BJ (cell line): Measurements from ENCODE around the gene EMILIN1. TPM values are rescaled to one million over a fixed set of nuclear protein-coding genes. Genes with fewer than 3 reads are reported as not detected.

Source experiments
- CTCF ChIA-PET: fragments of 350-600 bp; formaldehyde crosslinking; extraction: SDS; loops from one replicate; lab custom pipeline; 2021; ENCODE audit warnings: antibody characterized with exemption, inconsistent platforms; lab: Yijun Ruan, JAX
- POLR2A ChIA-PET: fragments of 300-600 bp; sonication (Branson Sonifier 250); formaldehyde crosslinking; extraction: SDS; loops from one replicate; lab custom pipeline; 2021; ENCODE audit warnings: antibody characterized with exemption; lab: Charles Lee
- DNase-seq: peaks from one replicate; pipeline ENCODE4 v3.0.0-alpha.2; 2011; ENCODE audit warnings: low read depth
- H3K27me3 ChIP-seq: 2 replicates; pipeline ENCODE4 v1.6.0; 2011; ENCODE audit warnings: low read length; ENCODE audit not compliant: control insufficient read depth, insufficient read depth
- H3K36me3 ChIP-seq: 2 replicates; pipeline ENCODE4 v1.5.1; 2011; ENCODE audit warnings: low read length; ENCODE audit not compliant: control insufficient read depth, insufficient read depth
- H3K4me3 ChIP-seq: 2 replicates; pipeline ENCODE4 v1.5.1; 2011; ENCODE audit warnings: low read depth, mild to moderate bottlenecking, control low read depth, low read length
- CTCF ChIP-seq: IDR thresholded peaks from 2 replicates; pipeline ENCODE4 v1.5.1; 2011; ENCODE audit warnings: low read depth, mild to moderate bottlenecking, control low read depth, inconsistent platforms, low read length, moderate library complexity; ENCODE audit not compliant: insufficient read depth
- polyA plus RNA-seq: library from polyadenylated mRNA; depleted of rRNA; stranded (reverse); fragments of >200 nt; gene quantifications from 2 replicates; pipeline ENCODE4 v1.2.3, GENCODE V29; 2011

Gene EMILIN1
- polyA plus RNA-seq, 1 experiment, result 81.3 TPM

DNA sequence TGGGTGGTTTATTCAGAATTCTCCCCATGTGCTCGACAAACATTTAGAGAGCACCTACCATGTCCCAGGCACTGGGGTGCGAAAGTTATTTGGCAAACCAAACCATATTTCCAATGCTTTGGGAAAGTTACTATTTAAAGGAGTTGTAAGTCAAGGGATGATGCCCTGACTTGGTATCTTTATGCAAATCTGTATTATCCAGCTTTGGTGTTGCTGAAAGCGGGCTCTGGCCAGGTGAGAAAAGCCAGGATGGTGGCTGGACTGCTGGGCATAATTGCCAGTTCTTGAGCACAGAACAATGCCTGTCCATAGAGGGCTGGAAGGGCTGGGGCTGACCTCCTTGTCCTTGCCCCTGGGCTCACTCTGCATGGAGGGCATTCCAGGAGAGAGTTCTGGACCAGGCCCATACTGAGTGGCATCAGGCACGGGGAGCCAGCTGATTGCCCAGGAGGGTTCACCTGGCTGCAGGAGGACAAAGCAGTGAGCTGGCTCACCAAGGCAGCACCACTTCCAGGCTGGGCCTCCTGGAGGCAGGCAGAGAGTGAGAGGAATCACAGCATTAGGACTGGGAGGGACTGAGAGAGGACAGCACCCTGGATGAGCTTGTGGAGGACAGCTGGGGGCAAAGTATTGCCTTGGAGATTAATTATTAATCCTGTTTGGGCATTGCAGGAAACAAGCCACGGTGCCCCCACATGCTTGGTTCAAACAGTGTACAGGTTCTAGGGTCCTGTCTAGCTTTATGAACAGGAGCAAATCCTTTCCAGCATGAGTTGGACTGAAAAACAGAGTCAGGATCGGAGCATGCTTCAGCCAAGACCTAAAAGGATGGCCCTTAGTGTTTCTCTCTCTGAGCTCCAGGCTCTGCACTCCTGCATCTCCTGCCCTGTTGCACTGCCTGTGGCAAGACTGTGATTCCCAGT lies 15.3 kb downstream of the EMILIN1 start:
- Histone ChIP-seq H3K27me3 (no peaks in the 10 kb centered on the region), H3K36me3 (no peaks in the 10 kb centered on the region), H3K4me3 (no peak overlapping the region)
- ChIA-PET CTCF (interaction anchor here (0.8 to 5.5 kb wide), 6 partner anchors 76 to 210 kb away, joined by 3 to 38 read pairs (median 4); no protein-coding TSS in a partner anchor), POLR2A (no interaction called here)
- no peak for TF ChIP-seq CTCF
- no peak for DNase-seq

DNA sequence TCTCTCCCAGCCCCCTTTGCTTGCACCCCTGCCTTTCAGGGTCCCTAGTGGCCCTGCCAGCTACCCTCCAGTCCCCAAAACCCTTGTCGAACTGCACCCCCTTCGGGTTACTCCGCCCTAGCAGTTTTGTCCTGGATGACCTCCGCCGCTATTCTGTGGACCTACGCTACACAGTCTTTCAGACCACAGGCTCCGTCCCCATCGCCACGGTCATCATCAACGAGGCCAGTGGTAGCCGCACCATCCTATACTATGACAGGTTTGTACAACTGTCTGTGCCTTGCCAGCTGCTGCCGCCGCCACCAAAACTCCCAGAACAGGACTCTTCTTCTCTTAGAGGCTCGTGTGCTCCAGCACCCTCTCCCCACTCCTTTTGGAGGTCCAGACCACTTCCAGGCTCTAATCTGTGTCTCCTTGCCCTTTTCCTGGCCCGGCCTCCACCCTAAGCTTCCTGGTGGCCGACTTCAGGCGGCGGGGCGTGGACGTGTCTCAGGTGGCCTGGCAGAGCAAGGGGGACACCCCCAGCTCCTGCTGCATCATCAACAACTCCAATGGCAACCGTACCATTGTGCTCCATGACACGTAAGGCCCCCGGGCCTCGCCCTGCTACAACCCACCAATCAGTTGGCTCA lies 16.1 kb downstream of the EMILIN1 start:
- no peak for DNase-seq
- H3K27me3 ChIP-seq, result no peaks in the 10 kb centered on the region
- H3K4me3 ChIP-seq, result no peak overlapping the region
- no peak for TF ChIP-seq CTCF
- ChIA-PET CTCF (interaction anchor here (0.6 to 5.5 kb wide), 7 partner anchors 52 to 209 kb away, joined by 3 to 38 read pairs (median 5); no protein-coding TSS in a partner anchor), POLR2A (no interaction called here)
- no peaks in the 10 kb centered on the region for H3K36me3 ChIP-seq

DNA sequence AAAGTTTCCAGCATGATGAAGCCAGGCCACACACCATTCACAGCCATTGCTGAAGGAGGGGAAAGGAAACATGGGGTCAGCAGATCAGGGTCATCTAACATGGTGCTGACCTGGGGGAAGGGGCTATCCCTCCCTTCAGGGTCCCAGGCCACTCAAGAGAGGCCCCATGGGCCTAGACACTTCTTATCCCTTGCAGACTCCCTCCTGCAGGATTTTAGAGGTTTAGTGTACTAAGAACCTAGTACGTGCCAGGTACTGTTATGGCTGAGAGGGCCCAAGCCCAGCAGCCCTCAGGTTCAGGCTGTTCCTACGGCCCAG lies 17.0 kb downstream of the EMILIN1 start:
- POLR2A ChIA-PET, result interaction anchor here (0.6 kb wide), 1 partner anchor 76 kb away, joined by 3 read pairs; no protein-coding TSS in a partner anchor
- no peaks in the 10 kb centered on the region for H3K27me3 ChIP-seq
- TF ChIP-seq CTCF, result no peak
- CTCF ChIA-PET, result interaction anchor here (0.8 to 5.5 kb wide), 4 partner anchors 75 to 184 kb away, joined by 3 to 38 read pairs (median 6); no protein-coding TSS in a partner anchor
- no peak overlapping the region for H3K4me3 ChIP-seq
- no peak for DNase-seq
- no peaks in the 10 kb centered on the region for H3K36me3 ChIP-seq

DNA sequence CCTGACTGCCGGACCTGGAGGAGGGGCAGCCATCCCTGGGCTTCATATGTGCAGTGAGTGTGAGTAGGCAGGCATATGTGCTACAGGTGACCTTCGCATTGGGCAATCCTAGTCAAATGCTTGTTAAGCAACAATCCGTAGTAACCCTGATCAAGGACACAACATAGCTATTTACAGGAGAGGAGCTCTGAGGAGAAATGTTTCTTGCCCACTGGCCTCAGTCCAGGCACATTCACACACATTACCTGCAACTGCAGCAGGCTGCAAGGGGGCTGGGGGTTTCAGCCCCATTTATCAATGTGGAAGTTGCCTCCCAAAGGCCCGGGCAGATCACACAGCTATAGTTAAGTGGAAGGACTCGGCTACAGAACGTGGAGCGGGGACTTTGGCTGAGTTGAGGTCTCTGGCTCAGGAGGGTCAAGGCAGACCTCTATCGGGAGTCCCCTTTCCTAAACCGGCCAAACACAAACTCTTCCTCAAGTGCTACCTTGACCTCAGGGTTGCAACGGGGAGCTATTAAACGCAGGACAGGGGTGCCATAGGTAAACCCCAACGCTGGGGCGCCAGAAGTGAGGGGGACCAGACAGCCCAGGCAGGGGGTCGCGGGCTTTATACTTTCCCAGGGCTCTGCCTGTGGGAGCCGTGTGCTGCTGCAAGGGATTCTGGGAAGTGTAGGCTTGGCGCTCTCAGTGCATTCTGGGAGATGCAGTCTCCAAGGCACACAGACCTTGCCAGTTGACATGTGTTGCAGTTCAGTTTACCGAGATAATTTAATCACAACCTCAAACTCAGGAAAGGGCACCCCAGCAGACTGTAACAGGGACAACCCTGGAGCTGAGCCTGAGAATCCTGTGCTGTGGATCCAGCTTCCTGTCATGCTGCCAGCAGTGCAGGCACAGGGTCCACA lies 17.6 kb downstream of the EMILIN1 start:
- POLR2A ChIA-PET, result interaction anchor here (0.6 kb wide), 1 partner anchor 75 kb away, joined by 3 read pairs; no protein-coding TSS in a partner anchor
- no peak for TF ChIP-seq CTCF
- Histone ChIP-seq H3K27me3 (no peaks in the 10 kb centered on the region), H3K36me3 (no peaks in the 10 kb centered on the region), H3K4me3 (no peak overlapping the region)
- CTCF ChIA-PET, result interaction anchor here (0.8 to 8.0 kb wide), 8 partner anchors 9 to 207 kb away, joined by 3 to 94 read pairs (median 6); partner anchors contain the start of genes KHK and TRIM54
- no peak for DNase-seq
